ENCODE data around the gene ILF2. TPM values are rescaled to one million over a fixed set of nuclear protein-coding genes. Genes with fewer than 3 reads are reported as not detected.
A peak's percentile ranks its signal among the peaks of the same experiment; 100 is the strongest.

The ILF2 gene
- total RNA-seq, 1 donor from 2014 or later, result 221 TPM

- TF ChIP-seq CTCF (IDR thresholded peaks at IDR 0.05; ENCODE audit: partially characterized antibody, unreplicated experiment), result no peak
- peaks cover 7% of the 10 kb centered on the region for H3K9me3 Mint-ChIP-seq (ENCODE audit: unreplicated experiment)
- H3K4me1 Mint-ChIP-seq (ENCODE audit: low read depth, unreplicated experiment), result peaks cover 8% of the 10 kb centered on the region
- H3K27me3 Mint-ChIP-seq (ENCODE audit: unreplicated experiment), result peaks cover 20% of the 10 kb centered on the region
- H3K36me3 Mint-ChIP-seq (ENCODE audit: unreplicated experiment), result peaks cover 9% of the 10 kb centered on the region
- H3K4me3 Mint-ChIP-seq (ENCODE audit: unreplicated experiment), result peak overlapping the region; percentile 78
- no peak overlapping the region for H3K27ac Mint-ChIP-seq (ENCODE audit: unreplicated experiment)
- no peak for DNase-seq
Measured at GRCh38 chr1:153635872-153636271, 34.9 kb downstream of the ILF2 start.

GRCh38 chr1:153633754-153634665 is 36.8 kb downstream of the ILF2 start, which contains the start of gene CHTOP:
TSS of gene CHTOP (plus strand) at chr1:153634066. CDS start at chr1:153636589, 2,523 bp downstream.
- no peak for TF ChIP-seq CTCF (IDR thresholded peaks at IDR 0.05; ENCODE audit: partially characterized antibody, unreplicated experiment)
- peaks cover 10% of the 10 kb centered on the region for H3K9me3 Mint-ChIP-seq (ENCODE audit: unreplicated experiment)
- peaks cover 22% of the 10 kb centered on the region for H3K27me3 Mint-ChIP-seq (ENCODE audit: unreplicated experiment)
- H3K4me1 Mint-ChIP-seq (ENCODE audit: low read depth, unreplicated experiment), result peaks cover 11% of the 10 kb centered on the region
- H3K4me3 Mint-ChIP-seq (ENCODE audit: unreplicated experiment), result peak within 1 kb of the TSS; percentile 93
- DNase-seq, result peak; percentile 95
- peak within 1 kb of the TSS; percentile 99 for H3K27ac Mint-ChIP-seq (ENCODE audit: unreplicated experiment)
- H3K36me3 Mint-ChIP-seq (ENCODE audit: unreplicated experiment), result peaks cover 9% of the 10 kb centered on the region

- no peak for TF ChIP-seq CTCF (IDR thresholded peaks at IDR 0.05; ENCODE audit: partially characterized antibody, unreplicated experiment)
- H3K4me1 Mint-ChIP-seq (ENCODE audit: low read depth, unreplicated experiment), result peaks cover 14% of the 10 kb centered on the region
- H3K4me3 Mint-ChIP-seq (ENCODE audit: unreplicated experiment), result peak overlapping the region; percentile 93
- H3K27me3 Mint-ChIP-seq (ENCODE audit: unreplicated experiment), result peaks cover 24% of the 10 kb centered on the region
- H3K27ac Mint-ChIP-seq (ENCODE audit: unreplicated experiment), result peak overlapping the region; percentile 83
- H3K36me3 Mint-ChIP-seq (ENCODE audit: unreplicated experiment), result peaks cover 9% of the 10 kb centered on the region
- peaks cover 10% of the 10 kb centered on the region for H3K9me3 Mint-ChIP-seq (ENCODE audit: unreplicated experiment)
- DNase-seq, result no peak
Measured at GRCh38 chr1:153633161-153633753, 37.5 kb downstream of the ILF2 start.

- Mint-ChIP-seq H3K4me1 (ENCODE audit: low read depth, unreplicated experiment) (peaks cover 22% of the 10 kb centered on the region), H3K27me3 (ENCODE audit: unreplicated experiment) (peaks cover 26% of the 10 kb centered on the region), H3K4me3 (ENCODE audit: unreplicated experiment) (no peak overlapping the region), H3K27ac (ENCODE audit: unreplicated experiment) (peak overlapping the region; percentile 4), H3K9me3 (ENCODE audit: unreplicated experiment) (peaks cover 17% of the 10 kb centered on the region), H3K36me3 (ENCODE audit: unreplicated experiment) (peaks cover 4% of the 10 kb centered on the region)
- TF ChIP-seq CTCF (IDR thresholded peaks at IDR 0.05; ENCODE audit: partially characterized antibody, unreplicated experiment), result no peak
- DNase-seq, result no peak
Measured at GRCh38 chr1:153631047-153632022, 39.5 kb downstream of the ILF2 start.
